ENCODE data around the gene NTHL1.

DNA sequence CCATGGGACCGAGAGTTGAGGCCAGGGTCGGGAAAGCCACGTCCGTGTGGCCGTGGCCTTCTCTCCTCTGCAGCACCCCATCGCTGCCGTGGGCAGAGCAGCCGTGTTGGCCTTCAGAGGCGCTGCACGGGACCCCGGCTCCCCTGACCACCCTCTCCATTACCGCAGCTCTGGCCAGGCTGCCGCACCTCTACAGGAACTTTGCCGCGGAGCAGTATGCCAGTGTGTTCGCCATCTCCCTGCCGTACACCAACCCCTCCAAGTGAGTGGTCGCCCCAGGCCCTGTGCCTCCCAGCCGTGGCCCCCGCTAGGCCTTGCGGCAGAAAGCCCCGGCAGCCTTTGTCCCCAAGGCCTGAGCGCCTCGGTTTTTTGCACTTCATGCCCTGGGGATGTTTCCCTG lies 28.0 kb upstream of the NTHL1 start:
- TF ChIP-seq, protein P1, sequence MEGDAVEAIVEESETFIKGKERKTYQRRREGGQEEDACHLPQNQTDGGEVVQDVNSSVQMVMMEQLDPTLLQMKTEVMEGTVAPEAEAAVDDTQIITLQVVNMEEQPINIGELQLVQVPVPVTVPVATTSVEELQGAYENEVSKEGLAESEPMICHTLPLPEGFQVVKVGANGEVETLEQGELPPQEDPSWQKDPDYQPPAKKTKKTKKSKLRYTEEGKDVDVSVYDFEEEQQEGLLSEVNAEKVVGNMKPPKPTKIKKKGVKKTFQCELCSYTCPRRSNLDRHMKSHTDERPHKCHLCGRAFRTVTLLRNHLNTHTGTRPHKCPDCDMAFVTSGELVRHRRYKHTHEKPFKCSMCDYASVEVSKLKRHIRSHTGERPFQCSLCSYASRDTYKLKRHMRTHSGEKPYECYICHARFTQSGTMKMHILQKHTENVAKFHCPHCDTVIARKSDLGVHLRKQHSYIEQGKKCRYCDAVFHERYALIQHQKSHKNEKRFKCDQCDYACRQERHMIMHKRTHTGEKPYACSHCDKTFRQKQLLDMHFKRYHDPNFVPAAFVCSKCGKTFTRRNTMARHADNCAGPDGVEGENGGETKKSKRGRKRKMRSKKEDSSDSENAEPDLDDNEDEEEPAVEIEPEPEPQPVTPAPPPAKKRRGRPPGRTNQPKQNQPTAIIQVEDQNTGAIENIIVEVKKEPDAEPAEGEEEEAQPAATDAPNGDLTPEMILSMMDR (IDR thresholded peaks at IDR 0.05 in 4 of 5, conservative IDR thresholded peaks at IDR 0.05 in 1 of 5): no peak
- TF ChIP-seq POLR2A (IDR thresholded peaks at IDR 0.05): no peak

Data from gastrocnemius medialis (tissue), 4 donors.